OCI-LY7 (cell line): Measurements from ENCODE around the gene DBNL.

Experiments used
- CTCF ChIP-seq: fragments of 200-600 bp; sonication (generic); conservative IDR thresholded peaks from 2 replicates; pipeline ENCODE4 v1.5.1; 2014; ENCODE audit warnings: mild to moderate bottlenecking, antibody characterized with exemption, low read length, moderate library complexity, mixed read lengths
- EZH2phosphoT487 ChIP-seq: fragments of 200-600 bp; sonication (generic); IDR thresholded peaks from 2 replicates; pipeline ENCODE4 v1.6.1; 2018; ENCODE audit warnings: low read depth, borderline replicate concordance, mild to moderate bottlenecking, mixed run types, antibody characterized with exemption, low read length, moderate library complexity, mixed read lengths

- TF ChIP-seq EZH2phosphoT487 (no peak), CTCF (no peak)
These were observed 31.0 kb downstream of the DBNL start for GRCh38 chr7:44075296-44076075.
